RWPE2 (cell line): ENCODE results near the gene KIF11.

Source experiments
- ATAC-seq: fragments of 200-7000 bp; cut with Tn5 transposase; 3 replicates; pipeline ENCODE4 v1.9.1; 2021; ENCODE audit warnings: low read depth
- DNase-seq: peaks from one replicate; pipeline ENCODE4 v3.0.0-alpha.2; 2020; ENCODE audit warnings: low spot score
- H3K27ac ChIP-seq: fragments of 450-650 bp; 2 replicates; pipeline ENCODE4 v1.5.1; 2017; ENCODE audit warnings: mild to moderate bottlenecking; ENCODE audit not compliant: poor library complexity, severe bottlenecking
- H3K27me3 ChIP-seq: fragments of 250-450 bp; sonication (Bioruptor Pico); 2 replicates; pipeline ENCODE4 v1.5.1; 2021; ENCODE audit warnings: mild to moderate bottlenecking, moderate library complexity; ENCODE audit not compliant: insufficient read depth, poor library complexity, severe bottlenecking
- H3K36me3 ChIP-seq: fragments of 250-450 bp; sonication (Bioruptor Pico); 2 replicates; pipeline ENCODE4 v1.5.1; 2020; ENCODE audit warnings: low read depth, mild to moderate bottlenecking, moderate library complexity
- H3K4me1 ChIP-seq: fragments of 250-450 bp; sonication (Bioruptor Pico); 2 replicates; pipeline ENCODE4 v1.5.1; 2021; ENCODE audit warnings: mild to moderate bottlenecking, moderate library complexity; ENCODE audit not compliant: insufficient read depth, poor library complexity, severe bottlenecking
- H3K4me3 ChIP-seq: fragments of 250-450 bp; sonication (Bioruptor Pico); 2 replicates; pipeline ENCODE4 v1.5.1; 2021; ENCODE audit warnings: mild to moderate bottlenecking, moderate library complexity; ENCODE audit not compliant: severe bottlenecking
- H3K9me3 ChIP-seq: fragments of 250-450 bp; sonication (Bioruptor Pico); 2 replicates; pipeline ENCODE4 v1.5.1; 2021; ENCODE audit warnings: mild to moderate bottlenecking, moderate library complexity; ENCODE audit not compliant: severe bottlenecking
- TF ChIP-seq, protein P1 (sequence below): fragments of 450-650 bp; IDR thresholded peaks from one replicate; pipeline ENCODE4 v1.5.1; 2017; ENCODE audit warnings: mild to moderate bottlenecking, moderate library complexity; ENCODE audit not compliant: poor library complexity, severe bottlenecking

The KIF11 gene

GRCh38 chr10:92656266-92656961 lies 63.5 kb downstream of the KIF11 start:
- no peak overlapping the region for H3K27ac ChIP-seq
- H3K9me3 ChIP-seq = no peaks in the 10 kb centered on the region
- H3K4me1 ChIP-seq = no peaks in the 10 kb centered on the region
- no peak overlapping the region for H3K4me3 ChIP-seq
- no peak for DNase-seq
- H3K36me3 ChIP-seq = peaks cover 40% of the 10 kb centered on the region
- TF ChIP-seq, protein P1, sequence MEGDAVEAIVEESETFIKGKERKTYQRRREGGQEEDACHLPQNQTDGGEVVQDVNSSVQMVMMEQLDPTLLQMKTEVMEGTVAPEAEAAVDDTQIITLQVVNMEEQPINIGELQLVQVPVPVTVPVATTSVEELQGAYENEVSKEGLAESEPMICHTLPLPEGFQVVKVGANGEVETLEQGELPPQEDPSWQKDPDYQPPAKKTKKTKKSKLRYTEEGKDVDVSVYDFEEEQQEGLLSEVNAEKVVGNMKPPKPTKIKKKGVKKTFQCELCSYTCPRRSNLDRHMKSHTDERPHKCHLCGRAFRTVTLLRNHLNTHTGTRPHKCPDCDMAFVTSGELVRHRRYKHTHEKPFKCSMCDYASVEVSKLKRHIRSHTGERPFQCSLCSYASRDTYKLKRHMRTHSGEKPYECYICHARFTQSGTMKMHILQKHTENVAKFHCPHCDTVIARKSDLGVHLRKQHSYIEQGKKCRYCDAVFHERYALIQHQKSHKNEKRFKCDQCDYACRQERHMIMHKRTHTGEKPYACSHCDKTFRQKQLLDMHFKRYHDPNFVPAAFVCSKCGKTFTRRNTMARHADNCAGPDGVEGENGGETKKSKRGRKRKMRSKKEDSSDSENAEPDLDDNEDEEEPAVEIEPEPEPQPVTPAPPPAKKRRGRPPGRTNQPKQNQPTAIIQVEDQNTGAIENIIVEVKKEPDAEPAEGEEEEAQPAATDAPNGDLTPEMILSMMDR = no peak
- no peak for ATAC-seq
- no peaks in the 10 kb centered on the region for H3K27me3 ChIP-seq

GRCh38 chr10:92657024-92657423 lies 64.1 kb downstream of the KIF11 start:
- Histone ChIP-seq H3K27ac (no peak overlapping the region), H3K9me3 (no peaks in the 10 kb centered on the region), H3K27me3 (no peaks in the 10 kb centered on the region), H3K4me3 (no peak overlapping the region), H3K36me3 (peaks cover 34% of the 10 kb centered on the region), H3K4me1 (no peaks in the 10 kb centered on the region)
- ATAC-seq (no peak; the same call in 2 of the 3 replicates), DNase-seq (no peak)
- TF ChIP-seq, protein P1 = no peak

GRCh38 chr10:92662848-92663247 lies 69.9 kb downstream of the KIF11 start:
- TF ChIP-seq, protein P1 = no peak
- no peak overlapping the region for H3K27ac ChIP-seq
- H3K9me3 ChIP-seq = no peaks in the 10 kb centered on the region
- no peaks in the 10 kb centered on the region for H3K27me3 ChIP-seq
- DNase-seq = no peak
- H3K36me3 ChIP-seq = no peaks in the 10 kb centered on the region
- no peak overlapping the region for H3K4me3 ChIP-seq
- H3K4me1 ChIP-seq = no peaks in the 10 kb centered on the region
- no peak for ATAC-seq

DNA sequence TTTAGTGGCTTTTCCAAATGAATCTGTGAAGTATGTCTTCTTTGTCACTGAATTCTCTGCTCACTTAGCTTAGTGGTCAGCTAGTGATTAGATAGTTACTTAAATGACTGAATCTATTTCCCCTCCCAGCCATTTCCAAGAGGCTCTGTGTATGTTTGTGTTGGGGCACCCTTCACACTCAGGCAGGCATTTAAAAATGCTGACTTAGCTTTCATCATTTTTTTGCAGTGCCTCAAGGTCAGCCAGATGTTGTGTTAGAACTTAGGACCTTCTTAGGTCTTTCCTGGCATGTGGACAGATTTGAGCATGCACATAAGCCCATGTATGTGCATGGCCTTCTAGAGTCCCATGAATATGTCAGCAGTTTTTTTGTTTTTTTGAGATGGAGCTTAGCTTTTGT lies 71.4 kb downstream of the KIF11 start:
- Histone ChIP-seq H3K4me1 (no peaks in the 10 kb centered on the region), H3K9me3 (no peaks in the 10 kb centered on the region), H3K36me3 (no peaks in the 10 kb centered on the region), H3K4me3 (no peak overlapping the region), H3K27me3 (no peaks in the 10 kb centered on the region), H3K27ac (no peak overlapping the region)
- TF ChIP-seq, protein P1 = no peak
- no peak for DNase-seq
- ATAC-seq = no peak

DNA sequence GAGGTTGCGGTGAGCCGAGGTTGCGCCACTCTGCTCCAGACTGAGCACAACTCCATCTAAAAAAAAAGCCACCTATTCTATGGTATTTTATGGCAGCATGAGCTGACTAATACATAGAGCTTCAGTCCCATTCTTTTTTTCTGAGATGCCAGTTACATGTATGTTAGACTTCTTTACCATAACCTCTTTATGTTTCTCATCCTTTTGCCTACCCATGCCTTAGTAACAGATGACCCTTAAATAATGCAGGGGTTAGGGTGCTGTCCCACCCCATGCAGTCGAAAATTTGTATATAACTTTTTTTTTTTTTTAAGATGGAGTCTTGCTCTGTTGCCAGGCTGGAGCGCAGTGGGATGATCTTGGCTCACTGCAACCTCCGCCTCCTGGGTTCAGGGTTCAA lies 74.1 kb downstream of the KIF11 start:
- no peak for ATAC-seq
- H3K4me1 ChIP-seq = no peaks in the 10 kb centered on the region

More for the DNA sequence above, 74.1 kb downstream of the KIF11 start:
- Histone ChIP-seq H3K27me3 (no peaks in the 10 kb centered on the region), H3K9me3 (no peaks in the 10 kb centered on the region), H3K27ac (no peak overlapping the region), H3K4me3 (no peak overlapping the region), H3K36me3 (no peaks in the 10 kb centered on the region)
- no peak for DNase-seq
- TF ChIP-seq, protein P1 = no peak
